Measurements from ENCODE around the gene MST1R.
"Not testable (repeated sequence)": the region's sequence is repeated elsewhere in the genome, so short reads cannot be mapped to it uniquely, and the experiment has no call there.

Gene MST1R

GRCh38 chr3:49903451-49904424 is at the start of gene MST1R:
MST1R (minus strand) TSS chr3:49903873; CDS start chr3:49903609, 264 bp downstream.
- DNase-seq (ENCODE audit: low spot score): no peak

- no peak for DNase-seq (ENCODE audit: low spot score)
Observed at GRCh38 chr3:49952924-49953323, 49.3 kb upstream of the MST1R start.

- DNase-seq (ENCODE audit: low spot score): no peak
Observed at GRCh38 chr3:49942651-49943050, 39.0 kb upstream of the MST1R start.

DNA sequence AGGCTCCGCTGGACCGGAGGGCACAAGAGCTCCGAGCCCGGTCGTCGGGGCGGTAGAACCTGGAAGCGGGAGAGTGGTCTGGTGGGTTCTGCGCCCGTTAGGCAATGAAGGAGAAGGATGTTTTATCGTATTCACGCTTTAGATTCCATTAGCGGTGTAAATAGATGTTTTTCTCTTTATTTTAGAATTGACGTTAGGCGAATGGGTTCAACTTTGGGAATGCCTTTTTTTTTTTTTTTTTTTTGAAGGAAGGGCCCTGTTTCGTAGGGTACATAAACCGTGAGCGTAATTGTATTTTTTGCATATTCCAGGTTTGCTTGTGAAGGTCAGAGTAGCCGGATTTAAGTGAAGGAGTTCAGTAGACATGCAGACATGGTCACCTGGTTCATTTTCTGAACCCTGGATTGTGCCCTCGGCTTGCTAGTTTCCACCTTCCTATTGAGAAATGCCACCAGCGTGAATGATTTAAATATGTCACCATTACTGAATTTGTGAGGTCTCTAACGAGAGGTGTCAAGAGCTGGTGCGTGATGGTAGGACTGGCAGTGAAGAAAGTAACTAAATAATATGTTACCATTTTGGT is 37.1 kb upstream of the MST1R start:
- DNase-seq (ENCODE audit: low spot score): no peak

DNA sequence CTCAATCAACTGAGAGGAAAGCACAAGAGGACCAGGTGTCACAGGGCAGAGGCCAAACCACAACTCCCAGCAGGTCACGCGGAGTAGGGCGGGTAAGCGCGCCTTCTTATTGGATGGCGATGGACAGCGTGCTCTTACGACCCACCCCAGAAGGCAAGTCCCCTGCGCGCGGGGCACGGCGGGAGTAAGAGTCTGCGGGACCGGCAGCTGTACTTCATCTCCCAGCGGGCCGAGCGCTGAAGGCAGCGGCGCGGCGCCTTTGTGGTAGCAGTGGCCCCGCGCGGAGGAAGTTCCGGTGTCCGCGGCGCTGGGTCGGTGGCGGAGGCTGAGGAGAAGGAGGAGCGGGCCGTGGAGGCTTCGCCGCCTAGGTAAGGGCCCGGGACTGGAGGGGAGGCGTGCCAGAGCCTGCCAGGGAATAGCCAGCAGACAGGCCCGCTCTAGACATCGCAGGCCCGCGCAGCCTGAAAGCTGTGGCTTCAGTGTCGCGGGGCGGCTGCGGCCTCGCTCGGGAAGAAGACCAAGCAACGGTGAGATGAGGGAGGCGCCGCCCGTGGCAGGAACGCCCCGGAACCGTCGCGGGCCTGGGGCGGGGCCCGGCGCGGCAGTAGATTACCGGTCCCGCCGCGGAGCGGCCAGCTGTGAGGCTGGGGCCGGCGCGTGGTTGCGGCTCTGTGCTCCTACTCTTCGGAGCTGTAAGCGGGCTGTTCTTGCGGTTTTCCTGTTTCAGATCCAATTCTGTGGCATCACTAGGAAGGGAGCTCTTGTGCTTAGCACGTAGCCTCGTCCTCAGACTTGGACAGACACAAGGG is 36.4 kb upstream of the MST1R start, which contains the start of gene RBM6:
RBM6 (plus strand) TSS at position 293 of the 809 bp plus-strand sequence. CDS start 22,492 bp downstream, outside the sequence.
- DNase-seq (ENCODE audit: low spot score): peak; percentile 100

GRCh38 chr3:49937090-49937489 is 33.4 kb upstream of the MST1R start:
- DNase-seq (ENCODE audit: low spot score): no peak

DNA sequence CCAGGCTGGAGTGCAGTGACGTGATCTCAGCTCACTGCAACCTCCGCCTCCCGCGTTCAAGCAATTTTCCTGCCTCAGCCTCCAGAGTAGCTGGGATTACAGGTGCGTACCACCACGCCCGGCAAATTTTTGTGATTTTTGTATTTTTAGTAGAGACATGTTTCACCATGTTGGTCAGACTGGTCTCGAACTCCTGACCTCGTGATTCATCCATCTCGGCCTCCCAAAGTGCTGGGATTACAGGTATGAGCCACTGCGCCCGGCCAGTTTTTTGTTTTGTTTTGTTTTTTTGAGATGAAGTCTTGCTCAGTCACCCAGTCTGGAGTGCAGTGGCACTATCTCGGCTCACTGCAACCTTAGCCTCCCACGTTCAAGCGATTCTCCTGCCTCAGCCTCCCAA is 28.6 kb upstream of the MST1R start:
- not testable (repeated sequence) for DNase-seq (ENCODE audit: low spot score)

DNA sequence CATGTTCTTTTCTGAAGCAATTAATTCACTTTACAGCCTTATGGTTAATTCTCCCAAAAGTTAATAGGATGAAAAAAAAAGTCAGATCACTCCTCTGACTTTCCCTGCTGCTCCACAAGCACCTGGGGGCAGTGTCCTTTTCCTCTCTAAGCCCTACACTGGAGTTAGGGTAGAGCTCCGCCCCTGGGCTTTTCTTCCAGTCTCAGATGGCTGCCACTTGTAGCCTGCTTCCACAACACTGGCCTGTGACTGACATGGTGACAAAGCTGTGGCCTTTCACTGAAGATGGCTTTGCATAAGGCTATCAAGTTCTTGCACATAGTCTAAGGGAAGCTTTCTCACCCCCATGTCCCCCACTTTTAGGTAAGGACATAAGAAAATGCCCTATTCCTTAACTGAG is 27.2 kb upstream of the MST1R start:
- DNase-seq (ENCODE audit: low spot score): no peak

GRCh38 chr3:49930168-49930690 is 26.6 kb upstream of the MST1R start:
- no peak for DNase-seq (ENCODE audit: low spot score)

DNA sequence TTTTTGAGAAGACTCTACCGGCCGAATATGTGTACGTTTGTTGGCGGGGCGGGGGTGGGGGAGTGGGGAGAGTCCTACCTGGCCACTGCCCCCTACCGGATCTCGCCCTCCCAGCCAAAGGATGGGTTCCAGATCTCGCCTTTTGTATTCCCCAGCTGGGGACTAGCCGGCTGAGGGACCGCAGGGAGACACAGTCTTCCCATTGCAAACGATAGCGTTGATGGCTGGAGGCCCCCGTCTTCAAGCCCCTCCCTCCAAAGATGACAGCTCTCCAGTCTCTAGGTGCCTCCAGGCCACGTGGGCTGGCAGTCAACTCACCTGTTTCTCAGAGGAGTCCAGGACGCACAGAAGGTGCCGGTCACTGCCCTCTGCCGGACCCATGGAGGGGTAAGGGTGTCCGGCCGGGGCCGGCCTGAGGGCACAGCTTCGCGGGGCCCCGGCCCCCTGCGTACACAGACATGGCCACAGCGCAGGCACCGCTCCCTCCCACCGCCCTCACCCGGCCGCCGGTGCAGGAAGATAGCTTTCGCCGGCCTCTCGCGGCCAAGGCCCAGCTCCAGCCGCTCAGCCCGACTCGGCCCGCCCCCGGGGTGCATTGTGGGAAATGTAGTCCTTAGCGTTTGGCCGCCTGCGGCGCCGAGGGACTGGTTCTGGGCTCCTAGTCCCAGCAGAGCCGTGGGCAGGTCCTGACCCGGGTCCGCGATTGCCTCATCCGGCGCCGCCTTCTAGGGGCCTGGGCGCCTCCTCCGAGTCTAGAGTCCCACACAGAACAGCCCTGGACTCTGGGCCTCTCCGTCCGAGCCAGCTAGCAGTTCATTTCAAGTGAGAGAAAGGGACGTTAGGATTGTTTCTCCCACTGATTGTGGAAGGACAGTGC is 25.9 kb upstream of the MST1R start, which contains the start of gene MON1A:
MON1A (minus strand) TSS at position 521 of the 877 bp plus-strand sequence. CDS start 16,465 bp downstream, outside the sequence.
- DNase-seq (ENCODE audit: low spot score): peak; percentile 89

- no peak for DNase-seq (ENCODE audit: low spot score)
Observed at GRCh38 chr3:49928481-49929017, 24.9 kb upstream of the MST1R start.

GRCh38 chr3:49927798-49928197 is 24.1 kb upstream of the MST1R start:
- DNase-seq (ENCODE audit: low spot score): no peak

GRCh38 chr3:49926117-49926728 is 22.6 kb upstream of the MST1R start:
- DNase-seq (ENCODE audit: low spot score): no peak

DNA sequence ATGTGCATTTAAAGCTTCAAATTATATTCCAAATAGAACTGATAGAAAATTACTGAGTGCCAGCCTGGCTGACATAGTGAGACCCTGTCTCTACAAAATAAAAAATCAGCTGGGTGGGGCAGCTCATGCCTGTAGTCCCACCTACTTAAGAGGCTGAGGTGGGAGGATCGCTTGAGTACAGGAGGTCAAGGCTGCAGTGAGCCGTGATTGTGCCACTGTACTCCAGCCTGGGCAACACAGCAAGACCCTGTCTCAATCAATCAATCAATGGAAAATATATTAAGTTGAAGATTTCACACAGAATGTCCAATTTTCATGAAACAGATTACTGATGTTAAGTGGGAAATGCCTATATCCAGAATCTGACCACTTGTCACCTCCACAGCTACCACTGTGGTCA is 21.8 kb upstream of the MST1R start:
- DNase-seq (ENCODE audit: low spot score): no peak

DNA sequence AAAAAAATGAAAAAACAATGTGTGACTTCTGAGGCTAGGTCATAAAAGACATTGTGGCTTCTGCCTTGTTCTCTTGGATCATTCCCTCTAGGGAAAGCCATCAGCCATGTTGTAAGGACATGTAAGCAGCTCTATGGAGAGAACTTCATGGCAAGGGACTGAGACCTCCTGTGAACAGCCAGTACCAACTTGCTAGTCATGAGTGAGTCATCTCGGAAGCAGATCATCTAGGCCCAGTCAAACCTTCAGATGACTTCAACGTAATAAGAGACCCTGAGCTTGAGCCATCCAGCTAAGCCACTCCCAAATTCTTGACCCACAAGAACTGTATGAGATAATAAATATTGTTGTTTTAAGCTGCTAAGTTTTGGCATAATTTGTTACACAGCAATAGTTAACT is 21.0 kb upstream of the MST1R start:
- DNase-seq (ENCODE audit: low spot score): no peak

DNA sequence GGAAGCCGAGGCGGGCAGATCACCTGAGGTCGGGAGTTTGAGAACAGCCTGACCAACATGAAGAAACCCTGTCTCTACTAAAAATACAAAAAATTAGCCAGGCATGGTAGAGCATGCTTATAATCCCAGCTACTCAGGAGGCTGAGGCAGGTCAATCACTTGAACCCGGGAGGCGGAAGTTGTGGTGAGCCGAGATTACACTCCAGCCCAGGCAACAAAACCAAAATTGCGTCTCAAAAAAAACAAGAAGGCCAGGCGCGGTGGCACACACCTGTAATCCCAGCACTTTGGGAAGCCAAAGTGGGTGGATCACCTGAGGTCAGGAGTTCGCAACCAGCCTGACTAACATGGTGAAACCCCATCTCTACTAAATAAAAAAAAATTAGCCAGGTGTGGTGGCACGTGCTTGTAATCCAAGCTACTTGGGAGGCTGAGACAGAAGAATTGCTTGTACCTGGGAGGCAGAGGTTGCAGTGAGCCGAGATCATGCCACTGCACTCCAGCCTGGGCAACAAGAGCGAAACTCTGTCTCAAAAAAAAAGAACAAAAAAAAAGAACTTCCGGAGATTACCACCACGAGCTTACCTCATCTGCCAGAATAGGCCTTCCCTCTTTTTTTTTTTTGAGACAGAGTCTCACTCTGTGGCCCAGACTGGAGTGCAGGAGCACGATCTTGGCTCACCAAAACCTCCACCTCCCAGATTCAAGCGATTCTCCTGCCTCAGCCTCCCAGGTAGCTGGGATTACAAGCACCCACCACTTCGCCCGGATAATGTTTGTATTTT is 14.3 kb upstream of the MST1R start:
- DNase-seq (ENCODE audit: low spot score): not testable (repeated sequence)

GRCh38 chr3:49916686-49917085 is 13.0 kb upstream of the MST1R start:
- DNase-seq (ENCODE audit: low spot score): no peak

DNA sequence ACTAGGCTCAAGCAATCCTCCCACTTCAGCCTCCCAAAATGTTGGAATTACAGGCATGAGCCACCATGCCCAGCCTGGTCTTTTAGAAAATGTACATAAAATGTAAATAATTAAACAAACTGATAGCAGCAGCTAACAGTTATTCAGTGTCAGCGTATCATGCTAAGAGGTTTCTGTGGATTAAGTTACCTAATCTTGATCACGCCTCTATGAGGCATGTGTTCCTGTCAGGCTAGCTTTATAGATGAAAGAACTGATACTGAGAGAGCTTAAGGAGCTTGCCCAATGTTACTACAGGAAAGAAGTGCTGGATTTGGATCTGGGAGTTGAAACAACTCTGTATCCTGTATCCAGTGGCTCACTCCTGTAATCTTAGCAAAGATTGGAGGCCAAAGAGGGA is 11.2 kb upstream of the MST1R start:
- DNase-seq (ENCODE audit: low spot score): no peak

- DNase-seq (ENCODE audit: low spot score): peak; percentile 37
Observed at GRCh38 chr3:49912881-49913281, 9.2 kb upstream of the MST1R start.

Measured in Ammon's horn (tissue), 1 donor.